Measurements from ENCODE around the gene DYSF.

DYSF gene

GRCh38 chr2:71685073-71685848 is 231.9 kb downstream of the DYSF start:
- TF ChIP-seq, protein P1, sequence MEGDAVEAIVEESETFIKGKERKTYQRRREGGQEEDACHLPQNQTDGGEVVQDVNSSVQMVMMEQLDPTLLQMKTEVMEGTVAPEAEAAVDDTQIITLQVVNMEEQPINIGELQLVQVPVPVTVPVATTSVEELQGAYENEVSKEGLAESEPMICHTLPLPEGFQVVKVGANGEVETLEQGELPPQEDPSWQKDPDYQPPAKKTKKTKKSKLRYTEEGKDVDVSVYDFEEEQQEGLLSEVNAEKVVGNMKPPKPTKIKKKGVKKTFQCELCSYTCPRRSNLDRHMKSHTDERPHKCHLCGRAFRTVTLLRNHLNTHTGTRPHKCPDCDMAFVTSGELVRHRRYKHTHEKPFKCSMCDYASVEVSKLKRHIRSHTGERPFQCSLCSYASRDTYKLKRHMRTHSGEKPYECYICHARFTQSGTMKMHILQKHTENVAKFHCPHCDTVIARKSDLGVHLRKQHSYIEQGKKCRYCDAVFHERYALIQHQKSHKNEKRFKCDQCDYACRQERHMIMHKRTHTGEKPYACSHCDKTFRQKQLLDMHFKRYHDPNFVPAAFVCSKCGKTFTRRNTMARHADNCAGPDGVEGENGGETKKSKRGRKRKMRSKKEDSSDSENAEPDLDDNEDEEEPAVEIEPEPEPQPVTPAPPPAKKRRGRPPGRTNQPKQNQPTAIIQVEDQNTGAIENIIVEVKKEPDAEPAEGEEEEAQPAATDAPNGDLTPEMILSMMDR (conservative IDR thresholded peaks at IDR 0.05; ENCODE audit: low read length): no peak
- no peak overlapping the region for H3K4me3 ChIP-seq (ENCODE audit: low read length)
- DNase-seq (ENCODE audit: low read depth): no peak

DNA sequence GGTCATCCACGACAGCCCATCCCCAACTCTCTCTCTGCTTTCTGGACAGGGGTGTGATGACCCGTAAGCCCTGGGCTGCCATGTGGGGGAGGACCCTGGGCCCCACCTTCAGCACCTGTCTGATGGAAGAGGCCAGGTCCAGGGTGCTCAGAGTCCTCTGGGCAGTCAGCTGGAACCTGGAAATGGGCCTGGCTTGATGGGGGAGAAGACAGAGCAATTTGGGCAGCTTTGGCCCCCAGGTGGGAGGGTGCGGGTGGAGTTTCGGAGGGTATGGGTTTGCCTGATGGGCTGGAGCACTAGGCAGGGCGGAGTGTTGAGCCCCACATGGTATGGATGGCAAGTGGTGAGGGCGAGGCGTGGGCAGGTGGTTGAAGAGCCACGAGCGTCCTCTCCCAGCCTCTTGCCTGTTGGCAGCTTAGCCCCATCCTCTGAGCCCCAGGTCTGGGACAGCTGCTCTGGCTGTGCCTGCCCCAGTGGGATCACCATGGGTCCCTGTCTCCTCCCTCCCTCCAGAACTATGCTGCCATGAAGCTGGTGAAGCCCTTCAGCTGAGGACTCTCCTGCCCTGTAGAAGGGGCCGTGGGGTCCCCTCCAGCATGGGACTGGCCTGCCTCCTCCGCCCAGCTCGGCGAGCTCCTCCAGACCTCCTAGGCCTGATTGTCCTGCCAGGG is 232.7 kb downstream of the DYSF start:
- TF ChIP-seq, protein P1 (conservative IDR thresholded peaks at IDR 0.05; ENCODE audit: low read length): no peak
- no peak overlapping the region for H3K4me3 ChIP-seq (ENCODE audit: low read length)
- DNase-seq (ENCODE audit: low read depth): no peak

DNA sequence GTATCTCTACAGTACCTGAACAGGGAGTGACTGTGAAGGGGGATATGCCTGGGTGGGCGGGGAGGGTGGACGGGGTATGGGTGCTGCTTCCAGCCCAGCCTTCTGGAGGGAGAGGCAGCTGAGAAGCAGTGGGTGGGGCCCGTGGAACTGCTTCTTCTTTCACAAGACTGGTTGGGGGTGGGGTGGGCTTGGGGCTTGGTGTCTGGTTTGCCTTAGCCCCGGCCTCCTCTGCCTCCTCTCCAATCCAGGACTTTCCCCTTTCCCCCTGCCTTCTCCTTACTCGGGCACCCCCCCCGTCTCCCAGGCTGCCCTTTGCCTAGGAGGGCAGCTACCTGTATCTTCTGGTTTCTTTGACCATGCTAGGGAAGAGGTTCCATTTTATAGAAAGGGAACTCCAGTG is 233.4 kb downstream of the DYSF start:
- TF ChIP-seq, protein P1 (conservative IDR thresholded peaks at IDR 0.05; ENCODE audit: low read length): no peak
- H3K4me3 ChIP-seq (ENCODE audit: low read length): no peak overlapping the region
- no peak for DNase-seq (ENCODE audit: low read depth)

DNA sequence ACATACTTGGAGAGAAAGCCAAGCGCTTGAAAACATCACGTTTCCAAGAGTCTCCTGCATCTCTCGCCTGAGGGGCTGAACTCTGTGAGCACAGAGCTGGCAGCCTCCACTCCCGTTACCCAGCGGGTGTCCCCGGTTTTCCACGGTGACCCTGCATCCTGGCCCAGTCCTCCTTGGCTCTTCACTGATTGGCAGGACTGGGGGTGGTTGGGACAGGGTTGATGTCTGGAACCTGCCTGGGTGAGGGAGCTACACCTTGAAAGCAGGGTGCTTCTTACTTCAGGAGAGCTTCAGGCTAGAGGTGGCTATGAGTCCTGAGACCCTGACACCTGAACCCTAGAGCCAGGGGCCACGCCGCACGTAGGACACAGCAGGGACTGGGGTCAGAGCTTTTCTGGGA is 234.1 kb downstream of the DYSF start:
- DNase-seq (ENCODE audit: low read depth): no peak
- TF ChIP-seq, protein P1 (conservative IDR thresholded peaks at IDR 0.05; ENCODE audit: low read length): no peak
- no peak overlapping the region for H3K4me3 ChIP-seq (ENCODE audit: low read length)

- no peak overlapping the region for H3K4me3 ChIP-seq (ENCODE audit: low read length)
- DNase-seq (ENCODE audit: low read depth): no peak
- TF ChIP-seq, protein P1 (conservative IDR thresholded peaks at IDR 0.05; ENCODE audit: low read length): no peak
These were observed 235.2 kb downstream of the DYSF start for GRCh38 chr2:71688530-71688929.

- no peak for DNase-seq (ENCODE audit: low read depth)
- TF ChIP-seq, protein P1 (conservative IDR thresholded peaks at IDR 0.05; ENCODE audit: low read length): no peak
- no peak overlapping the region for H3K4me3 ChIP-seq (ENCODE audit: low read length)
These were observed 236.0 kb downstream of the DYSF start for GRCh38 chr2:71689393-71689792.
